NCI-H1694 (cell line): ENCODE measurements around the gene PCSK6.
"Not testable (repeated sequence)": the region's sequence is repeated elsewhere in the genome, so short reads cannot be mapped to it uniquely, and the experiment has no call there.

Experiments used
- DNase-seq: peaks from one replicate; lab custom pipeline; 2025; lab: John Stamatoyannopoulos, UW

The PCSK6 gene

GRCh38 chr15:101482526-101483371 is 6.8 kb downstream of the PCSK6 start:
- no peak for DNase-seq

DNA sequence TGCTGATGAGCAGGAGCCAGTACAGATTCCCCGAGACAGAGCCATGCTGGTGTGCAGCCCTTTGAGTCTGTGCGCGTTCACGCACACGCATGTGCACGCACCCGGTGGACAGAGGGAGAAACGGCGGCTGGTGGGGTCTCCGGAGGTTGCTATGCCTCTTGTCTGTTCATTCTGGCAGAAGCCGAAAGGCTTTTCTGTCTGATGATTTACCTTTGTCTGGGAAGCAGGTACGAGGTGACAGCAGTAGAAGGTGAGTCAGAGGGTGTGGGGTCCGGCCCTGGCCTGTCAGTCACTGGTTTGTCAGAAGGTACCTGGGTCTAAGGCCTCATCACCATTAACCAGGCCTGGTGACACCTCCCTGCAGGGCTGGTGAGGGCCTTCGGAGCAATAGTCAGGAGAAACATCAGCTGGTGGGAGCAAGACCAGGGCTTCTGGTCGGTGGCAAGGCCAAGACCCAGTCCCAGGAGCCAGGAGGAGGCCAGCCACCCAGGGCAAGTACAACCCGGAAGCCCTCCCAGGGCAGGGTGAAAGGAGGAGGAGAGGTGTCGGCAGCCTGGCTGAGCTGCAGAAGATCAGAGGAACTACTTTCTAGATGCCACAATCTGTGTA is 7.5 kb downstream of the PCSK6 start:
- DNase-seq = no peak

DNA sequence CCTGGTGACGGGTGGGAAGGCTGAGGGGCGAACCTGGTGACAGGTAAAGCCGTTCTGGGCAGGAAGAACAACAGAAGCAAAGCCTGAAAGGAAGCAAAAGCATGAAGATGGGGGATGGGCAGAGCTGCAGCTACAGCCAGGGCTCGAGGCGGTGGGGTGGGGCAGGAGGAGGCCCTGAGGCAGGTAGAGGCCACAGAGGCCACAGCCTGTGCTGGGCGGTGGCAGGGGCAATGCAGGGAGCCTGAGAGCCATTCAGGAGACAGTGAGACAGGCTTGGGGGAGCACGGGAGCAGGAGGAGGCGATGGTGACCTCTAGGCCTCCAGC is 8.2 kb downstream of the PCSK6 start:
- no peak for DNase-seq

DNA sequence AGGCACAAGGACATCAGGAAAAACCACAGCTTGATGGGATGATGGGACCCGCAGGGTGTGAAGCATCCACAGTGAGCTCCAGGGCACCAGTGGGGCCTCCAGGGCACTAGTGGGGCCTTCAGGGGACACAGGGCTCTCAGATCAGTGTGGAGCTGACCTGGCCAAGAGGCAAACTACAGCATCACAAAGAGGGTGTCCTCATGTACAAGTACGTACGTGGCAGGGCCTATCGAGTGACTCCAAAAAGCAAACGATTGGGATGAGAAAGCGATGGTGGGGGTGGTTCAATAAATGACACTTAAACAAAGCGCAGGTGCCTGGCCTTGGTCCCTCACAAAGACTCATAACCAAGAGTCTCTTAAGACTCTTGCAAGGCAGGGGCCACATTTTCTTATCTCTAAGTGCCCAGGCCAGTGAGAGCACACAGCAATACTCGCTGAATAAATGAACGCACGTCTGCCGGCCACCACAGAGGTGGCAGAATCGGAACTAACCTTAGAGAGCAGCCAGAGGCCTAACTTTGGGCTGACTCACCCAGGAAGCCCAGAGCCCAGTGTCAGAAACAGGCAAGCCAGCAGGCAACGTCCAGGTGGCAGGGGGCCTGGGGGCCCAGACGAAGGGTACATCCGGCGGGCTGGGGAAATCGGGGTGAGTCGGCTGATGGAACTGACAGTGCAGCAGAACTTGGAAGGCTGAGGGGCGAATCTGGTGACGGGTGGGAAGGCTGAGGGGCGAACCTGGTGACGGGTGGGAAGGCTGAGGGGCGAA is 8.7 kb downstream of the PCSK6 start:
- no peak for DNase-seq

DNA sequence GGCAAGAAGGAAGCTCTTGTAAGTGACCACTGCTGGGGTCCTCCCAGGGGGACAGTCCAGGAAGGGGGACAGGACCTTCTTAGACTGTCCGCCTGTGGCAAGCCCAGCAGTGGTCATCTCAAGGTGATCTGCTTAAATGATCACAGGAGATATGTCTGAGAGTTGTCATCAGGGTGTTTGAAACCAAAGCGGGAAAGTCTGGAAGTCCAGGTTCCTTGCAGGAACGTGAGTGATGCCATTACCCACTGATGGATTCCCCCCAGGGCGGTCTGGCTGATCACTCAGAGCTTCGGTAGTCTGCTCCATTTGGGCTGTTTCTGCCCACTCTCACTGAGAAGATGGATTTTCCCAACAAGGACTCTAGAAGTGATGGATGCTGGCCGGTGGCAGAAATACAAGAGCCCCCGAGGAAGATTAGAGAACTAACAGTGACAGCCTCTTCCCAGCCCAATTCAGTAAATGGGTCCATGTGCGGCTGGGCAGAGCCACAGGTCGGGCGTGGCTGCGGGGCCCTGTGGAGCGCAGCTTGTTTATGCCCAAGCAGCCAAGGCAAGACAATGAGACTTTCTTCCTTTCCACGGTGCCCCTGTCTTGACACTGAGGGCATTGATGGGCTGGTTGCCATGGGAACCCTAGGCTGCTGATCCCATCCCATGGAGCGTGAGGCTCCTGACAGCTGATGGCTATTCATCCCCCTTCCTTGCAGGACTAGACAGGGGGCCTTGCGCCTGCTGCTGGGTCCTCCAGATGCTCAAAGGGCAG is 9.5 kb downstream of the PCSK6 start:
- no peak for DNase-seq

DNA sequence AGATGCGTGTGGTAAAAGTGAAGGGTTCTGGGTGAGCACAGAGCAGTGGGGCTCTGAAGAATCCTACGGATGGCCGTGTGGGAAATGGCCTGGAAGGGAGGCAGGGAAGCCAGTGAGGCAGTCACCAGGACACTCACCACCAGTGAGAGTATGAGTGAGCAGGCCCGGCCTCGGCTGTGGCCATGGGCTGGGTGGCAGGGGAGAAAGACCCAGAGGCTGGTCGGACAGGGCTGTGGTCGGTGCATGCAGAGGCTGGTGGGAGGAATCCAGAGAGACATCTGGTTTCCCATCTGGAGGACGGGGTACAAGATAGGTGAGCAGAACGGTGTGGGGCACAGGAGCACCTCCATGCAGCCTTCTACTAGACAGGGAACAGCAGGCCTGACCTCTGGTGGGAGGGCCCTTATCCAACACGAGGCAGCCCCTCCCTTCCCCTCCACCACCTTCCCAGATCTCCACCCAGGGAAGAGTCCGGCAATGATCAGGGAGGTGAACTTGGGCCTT is 10.1 kb downstream of the PCSK6 start:
- no peak for DNase-seq

DNA sequence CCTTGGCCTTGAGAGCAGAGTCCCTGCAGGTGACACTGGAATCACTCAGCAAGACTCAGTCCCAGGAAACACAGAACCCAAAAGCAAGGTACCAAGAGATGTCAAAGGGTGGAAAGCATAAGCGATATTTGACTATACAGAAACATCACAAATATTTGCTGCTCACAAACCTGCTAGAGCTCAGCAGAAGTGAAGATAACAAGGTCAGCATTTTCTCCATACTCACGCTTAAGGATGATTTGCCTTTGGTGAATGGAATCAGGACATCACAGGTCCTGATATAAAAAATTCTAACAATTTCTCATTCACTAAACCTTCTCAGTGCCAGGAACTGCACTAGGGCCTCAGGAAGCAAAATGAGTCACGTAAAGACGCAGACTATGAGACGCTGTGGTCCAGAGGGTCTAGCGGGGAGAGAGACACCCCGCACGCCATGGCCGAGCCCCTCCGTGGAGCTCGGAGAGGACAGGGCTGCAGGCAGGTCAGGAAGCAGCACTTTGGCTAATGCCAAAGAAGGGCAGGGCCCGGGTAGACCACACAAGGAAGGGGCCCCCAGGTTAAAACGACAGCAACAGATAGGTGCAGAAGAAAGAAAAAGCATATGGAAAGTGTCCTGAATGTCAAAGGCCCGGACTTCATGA is 10.7 kb downstream of the PCSK6 start:
- no peak for DNase-seq

DNA sequence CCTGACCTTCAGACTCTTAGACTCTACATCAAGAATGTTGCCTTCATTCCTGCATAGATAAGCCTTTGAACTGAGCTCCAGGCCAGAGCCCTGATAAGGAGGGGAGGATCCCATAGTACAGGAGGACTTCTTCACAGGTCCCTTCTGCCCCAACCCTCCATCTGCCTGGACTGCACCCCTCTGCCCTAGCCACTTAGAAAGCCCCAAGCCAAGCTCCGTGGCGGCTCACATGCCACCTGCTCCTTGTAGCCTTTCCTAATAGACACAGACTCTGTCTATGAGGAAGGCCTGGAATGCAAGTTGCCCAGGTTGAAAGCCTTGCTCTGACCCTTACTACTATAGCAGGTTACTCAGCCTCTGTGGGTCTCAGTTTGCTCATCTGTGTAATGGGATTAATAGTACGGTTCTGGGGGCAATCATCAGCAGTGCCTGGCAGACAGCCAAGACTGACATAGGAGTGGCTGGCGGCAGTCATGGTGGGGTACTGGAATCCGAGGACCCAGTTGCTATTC is 11.6 kb downstream of the PCSK6 start:
- no peak for DNase-seq

DNA sequence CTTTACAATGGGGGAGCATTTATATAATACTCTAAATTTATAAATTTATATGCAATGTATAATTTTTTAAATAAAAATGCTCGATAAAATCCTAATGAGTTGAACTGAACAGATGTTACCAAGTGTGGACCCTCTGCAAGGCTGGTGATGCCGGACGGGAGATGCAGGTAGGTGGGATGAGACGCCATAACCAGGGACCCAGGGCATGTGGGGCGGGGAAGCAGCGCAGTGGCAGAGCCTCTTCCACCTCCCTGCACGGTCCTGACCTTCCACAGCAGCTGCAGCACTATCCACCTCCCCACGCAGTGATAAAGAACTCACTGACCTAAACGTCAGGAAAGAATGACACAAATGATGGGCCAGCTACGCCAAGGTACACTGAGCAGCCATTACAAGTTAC is 12.8 kb downstream of the PCSK6 start:
- no peak for DNase-seq

DNA sequence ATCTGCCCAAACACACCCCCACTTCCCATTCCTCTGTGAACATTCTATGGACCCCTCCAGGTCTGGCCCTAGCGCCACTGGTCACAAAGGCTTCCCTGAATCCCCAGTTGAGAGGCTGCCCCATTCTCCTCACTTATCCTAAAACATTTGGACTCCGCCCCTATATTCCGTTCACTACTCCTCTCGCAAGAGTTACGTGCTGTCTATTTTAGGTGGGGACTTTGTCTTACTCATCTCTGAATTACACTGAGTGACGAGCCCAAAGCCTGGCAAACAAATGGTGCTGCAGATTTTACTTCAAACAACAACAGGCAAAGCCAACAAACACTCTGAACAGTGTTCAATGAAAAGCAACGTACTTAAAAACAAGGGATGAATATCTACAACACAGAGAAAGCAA is 14.5 kb downstream of the PCSK6 start:
- no peak for DNase-seq

DNA sequence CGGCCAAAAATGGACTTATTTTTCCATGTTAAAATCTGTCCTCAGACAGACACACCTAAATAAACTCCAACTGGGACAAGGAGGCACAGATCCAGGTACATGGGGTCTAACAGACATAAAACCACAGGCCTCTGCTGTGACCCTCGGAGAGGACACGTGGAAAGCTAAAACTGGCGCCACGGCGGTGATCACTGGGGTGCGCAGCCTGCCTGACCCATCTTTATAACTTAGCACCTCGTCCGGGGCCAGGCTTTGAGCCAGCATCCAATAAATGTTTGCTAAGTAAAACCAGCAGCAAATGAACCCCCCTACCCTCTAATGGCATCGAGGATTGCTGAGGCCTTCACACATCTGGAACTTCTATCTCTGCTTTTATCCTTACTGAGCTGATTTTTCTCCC is 15.3 kb downstream of the PCSK6 start:
- no peak for DNase-seq

DNA sequence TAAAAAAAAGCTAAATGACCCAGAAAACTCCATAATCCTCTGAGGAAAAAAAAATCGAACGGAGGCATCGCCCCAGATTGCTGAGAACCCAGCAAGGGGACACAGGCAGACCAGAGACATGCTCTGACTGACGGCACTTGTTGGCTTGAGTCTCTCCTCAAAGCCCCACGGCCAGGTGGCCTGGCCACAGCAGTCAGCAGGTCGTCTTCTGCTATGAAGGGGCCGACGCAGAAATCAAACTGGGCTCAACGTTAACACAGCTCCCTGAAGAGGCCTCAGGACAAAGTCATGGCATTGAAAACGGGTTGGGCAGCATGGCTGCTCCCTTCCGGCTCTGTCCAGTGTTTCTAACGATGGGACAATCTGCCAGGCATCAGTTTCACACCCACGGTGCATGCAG is 17.5 kb downstream of the PCSK6 start:
- DNase-seq = no peak

DNA sequence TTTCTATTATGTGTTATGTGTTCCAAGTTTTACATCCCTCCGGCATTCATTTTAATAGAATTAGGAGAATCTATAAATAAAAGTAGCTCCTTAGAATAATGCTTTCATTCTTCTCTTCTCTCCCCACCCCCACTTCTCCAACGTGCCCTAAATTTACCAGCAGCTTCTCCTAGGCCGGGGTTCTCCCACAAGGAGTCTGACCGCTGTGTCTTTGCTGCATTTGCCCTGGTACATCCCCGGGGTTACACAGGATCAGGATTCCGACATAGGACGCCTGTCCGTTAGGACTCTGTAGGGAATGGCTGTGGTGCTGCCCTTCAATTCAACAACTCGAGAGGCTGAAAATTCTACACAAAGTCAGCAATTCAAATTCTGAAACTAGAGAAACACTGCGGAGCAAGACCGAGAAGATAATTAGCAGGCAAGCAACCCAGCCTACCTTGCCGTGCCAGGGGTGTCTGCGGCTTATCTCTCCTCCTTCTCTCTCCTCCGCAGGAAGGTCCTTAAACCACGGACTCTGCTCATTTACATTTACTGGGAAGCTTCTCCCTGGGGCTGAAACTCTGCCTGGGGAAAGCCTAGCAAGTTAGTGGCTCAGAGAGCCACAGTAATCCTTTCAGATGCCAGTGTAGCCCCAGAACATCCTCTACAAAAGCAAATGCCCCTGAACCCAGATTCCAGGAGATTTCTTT is 18.8 kb downstream of the PCSK6 start:
- no peak for DNase-seq

DNA sequence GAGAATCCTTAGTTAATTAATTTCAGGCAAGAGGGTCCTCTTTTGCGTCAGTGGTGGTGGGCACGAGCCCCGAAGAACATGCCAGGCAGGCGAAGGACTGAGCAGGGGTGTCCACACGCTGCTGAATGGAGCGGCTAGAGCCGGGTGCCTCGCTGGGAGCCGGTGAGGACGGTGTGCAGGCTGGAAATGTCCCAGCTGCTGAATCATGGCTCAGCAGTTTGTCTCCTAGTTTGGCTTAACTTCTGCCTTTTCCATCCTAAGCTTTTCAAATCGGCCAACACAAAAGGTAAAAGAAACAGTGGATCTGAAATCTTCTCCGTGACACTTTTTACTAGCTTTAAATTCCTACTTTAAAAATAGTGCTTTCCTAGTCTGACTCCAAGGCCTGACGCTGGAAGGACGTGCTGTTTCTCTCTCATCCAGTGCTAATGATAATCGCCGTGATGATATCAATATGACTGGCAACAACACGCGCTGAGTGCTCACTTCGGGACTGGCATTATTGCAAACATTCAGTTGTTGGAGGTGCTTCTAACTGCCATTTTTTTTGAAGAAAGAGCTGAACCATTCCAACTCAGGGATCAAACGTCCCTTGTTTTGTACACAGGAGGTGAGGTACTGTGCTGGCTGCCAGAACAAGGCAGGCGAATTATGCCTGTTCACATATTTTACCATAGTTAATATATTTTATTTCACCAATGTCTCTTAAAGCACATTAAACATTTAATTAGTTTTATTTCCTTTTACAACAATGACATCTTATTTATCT is 19.8 kb downstream of the PCSK6 start:
- no peak for DNase-seq

DNA sequence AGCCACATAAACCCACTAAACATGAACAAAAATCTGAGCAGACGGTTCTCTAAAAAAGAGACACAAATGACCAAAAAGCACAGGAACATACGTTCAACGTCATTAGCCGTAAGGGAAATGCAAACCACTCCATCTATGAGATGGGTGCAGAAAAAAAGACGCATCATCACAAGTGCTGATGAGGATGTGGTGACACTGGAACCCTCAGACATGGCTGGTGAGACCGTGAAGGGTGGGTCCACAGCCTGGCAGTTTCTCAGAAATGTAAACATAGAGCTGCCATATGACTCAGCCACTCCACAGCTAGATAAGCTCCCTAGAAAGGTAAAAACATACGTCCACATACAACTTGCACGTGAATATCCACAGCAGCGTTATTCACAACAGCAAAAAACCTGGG is 23.3 kb downstream of the PCSK6 start:
- DNase-seq = no peak

DNA sequence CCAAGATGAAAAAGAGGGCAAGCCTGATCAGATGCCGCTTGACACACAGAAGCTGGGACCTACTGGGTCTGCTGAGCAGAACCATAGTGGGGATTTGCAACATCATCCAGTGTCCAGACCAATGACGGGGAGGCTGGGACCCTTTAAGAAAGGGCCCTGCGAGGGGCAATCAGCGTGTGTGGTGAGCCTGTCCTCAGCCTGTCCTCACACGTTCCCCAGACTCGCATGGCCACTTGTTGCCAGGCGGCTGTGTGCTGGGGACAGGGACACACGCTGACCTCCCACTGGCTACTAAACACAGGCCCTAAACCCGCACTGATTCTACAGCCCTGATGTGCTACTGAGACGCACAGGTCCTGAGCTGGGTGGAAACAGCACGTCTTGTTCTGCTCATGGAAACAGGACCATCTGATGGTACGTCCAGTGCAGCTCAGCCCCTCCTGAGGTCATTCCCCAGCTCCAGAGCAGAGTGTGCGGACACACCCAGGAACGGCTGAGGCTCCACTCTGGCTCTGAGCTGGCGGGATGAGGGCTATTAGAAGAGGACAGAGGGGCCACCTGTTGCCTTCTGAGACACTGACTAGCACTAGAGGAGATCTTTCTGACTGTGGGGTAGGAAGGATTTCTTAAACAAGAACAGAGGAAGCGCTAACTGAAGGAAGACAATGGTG is 24.4 kb downstream of the PCSK6 start:
- no peak for DNase-seq

DNA sequence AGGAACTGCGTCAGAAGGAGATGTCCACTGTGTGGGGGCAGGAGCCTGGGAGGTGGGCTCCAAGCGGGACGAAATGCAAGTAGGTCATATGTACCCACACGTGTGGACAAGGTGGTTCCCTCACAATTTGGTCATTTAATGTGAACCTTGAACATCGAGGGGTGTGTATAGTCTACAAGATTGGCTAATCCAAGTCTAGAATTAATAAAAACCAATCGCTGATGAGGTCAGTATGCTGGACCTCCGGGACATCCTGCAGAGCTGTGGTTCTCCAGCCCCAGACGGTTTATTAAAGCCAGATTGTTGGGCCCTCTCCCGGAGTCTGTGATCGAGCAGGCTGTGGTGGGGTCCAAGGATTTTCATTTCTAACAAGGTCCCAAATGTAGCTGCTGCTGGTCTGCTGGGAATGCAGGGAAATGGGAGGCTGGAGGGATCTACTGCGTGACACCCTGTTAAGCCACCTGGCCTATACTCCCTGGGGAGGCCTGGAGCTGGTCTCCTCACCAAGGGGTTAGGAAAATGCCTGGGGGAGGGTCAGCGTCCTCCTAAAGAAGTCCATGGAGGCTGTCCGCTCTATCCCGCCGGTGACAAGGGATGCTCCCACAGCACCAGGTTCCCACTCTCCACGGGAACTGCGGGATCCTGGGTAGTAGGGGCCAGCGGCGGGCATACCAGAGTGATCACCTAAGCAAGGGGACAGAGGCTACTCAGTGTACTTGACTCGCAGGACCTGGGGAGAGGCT is 25.1 kb downstream of the PCSK6 start:
- DNase-seq = no peak

GRCh38 chr15:101463696-101464095 is 25.8 kb downstream of the PCSK6 start:
- not testable (repeated sequence) for DNase-seq

- no peak for DNase-seq
These were observed 26.2 kb downstream of the PCSK6 start for GRCh38 chr15:101463270-101463669.
